HCT116 (cell line): Measurements from ENCODE around the gene FRMPD4. TPM values are rescaled to one million over a fixed set of nuclear protein-coding genes. Genes with fewer than 3 reads are reported as not detected.

ENCODE experiments used
- ATAC-seq: fragments of 200-7000 bp; cut with Tn5 transposase; 2 replicates; pipeline ENCODE4 v1.9.1; 2020; ENCODE audit warnings: mild to moderate bottlenecking, moderate library complexity
- BruUV-seq: library from RNA; stranded (reverse); fragments of 400-500 nt; replicated peaks from 2 replicates; lab custom pipeline; 2021; lab: Mats Ljungman, UMichigan
- CTCF ChIA-PET: fragments of 300-600 bp; sonication (Branson Sonifier 250); formaldehyde crosslinking; loops from one replicate; lab custom pipeline; 2021; ENCODE audit warnings: antibody characterized with exemption; lab: Charles Lee
- POLR2A ChIA-PET: fragments of 300-600, 350-600 bp; sonication (Branson Sonifier 250); formaldehyde crosslinking; loops from one replicate; lab custom pipeline; 2021; ENCODE audit warnings: antibody characterized with exemption; lab: Charles Lee
- RAD21 ChIA-PET, 2 experiments: fragments of 300-600 bp; sonication (Branson Sonifier 250); formaldehyde crosslinking; loops; one replicate each; lab custom pipeline; 2023; ENCODE audit warnings: low total read pairs in 2 of 2; ENCODE audit not compliant: uncharacterized antibody in 2 of 2, unreplicated experiment in 2 of 2, low non-redundant PET in 1 of 2; lab: Charles Lee
- DNase-seq: peaks from one replicate; pipeline ENCODE4 v3.0.0-alpha.2; 2010; ENCODE audit warnings: low read depth, low spot score
- H2AFZ ChIP-seq: fragments of 200-600 bp; shearing (Covaris generic), sonication (generic); 2 replicates; pipeline ENCODE4 v1.6.1; 2017; ENCODE audit warnings: low read depth, mixed run types, mixed read lengths, antibody characterized with exemption, low read length; ENCODE audit not compliant: poor library complexity, severe bottlenecking
- H3K27ac ChIP-seq: 2 replicates; pipeline ENCODE4 v1.5.1; 2012; ENCODE audit warnings: low read depth, low read length
- H3K27me3 ChIP-seq: fragments of 200-600 bp; sonication (generic); 2 replicates; pipeline ENCODE4 v1.6.1; 2016; ENCODE audit warnings: mixed run types, low read length, mixed read lengths; ENCODE audit not compliant: insufficient read depth
- H3K36me3 ChIP-seq, 2 experiments: fragments of 200-500 bp in 1 of 2; fragments of 200-600 bp in 1 of 2; sonication (Bioruptor generic) in 1 of 2; sonication (generic) in 1 of 2; 2 replicates each; pipeline versions ENCODE4 v1.5.1 to v1.6.1; 2014 to 2016; ENCODE audit warnings: low read length in 2 of 2, inconsistent platforms in 1 of 2, mixed read lengths in 1 of 2, mixed run types in 1 of 2; ENCODE audit not compliant: insufficient read depth in 2 of 2, control insufficient read depth in 1 of 2
- H3K4me1 ChIP-seq, 2 experiments: fragments of 200-600 bp in 1 of 2; sonication (generic) in 1 of 2; 2 replicates each; pipeline versions ENCODE4 v1.5.1 to v1.6.1; 2012 to 2017; ENCODE audit warnings: low read length in 2 of 2, inconsistent platforms in 1 of 2, mild to moderate bottlenecking in 1 of 2, mixed read lengths in 1 of 2, mixed run types in 1 of 2, moderate library complexity in 1 of 2; ENCODE audit not compliant: insufficient read depth in 2 of 2, control insufficient read depth in 1 of 2
- H3K4me2 ChIP-seq: fragments of 200-600 bp; sonication (generic); 2 replicates; pipeline ENCODE4 v1.6.1; 2017; ENCODE audit warnings: mixed run types, low read length, mixed read lengths
- H3K4me3 ChIP-seq, 2 experiments: fragments of 200-600 bp in 1 of 2; sonication (generic) in 1 of 2; replicated peaks in 1 of 2; 2 replicates each; pipeline ENCODE4 v1.5.1; 2011 to 2016; ENCODE audit warnings: low read length in 2 of 2, control low read depth in 1 of 2, low read depth in 1 of 2, mild to moderate bottlenecking in 1 of 2, mixed read lengths in 1 of 2, mixed run types in 1 of 2
- H3K79me2 ChIP-seq: fragments of 200-600 bp; sonication (generic); 2 replicates; pipeline ENCODE4 v1.6.1; 2017; ENCODE audit warnings: mild to moderate bottlenecking, mixed run types, low read length, moderate library complexity, mixed read lengths; ENCODE audit not compliant: insufficient read depth
- H3K9ac ChIP-seq: fragments of 200-600 bp; sonication (generic); 2 replicates; pipeline ENCODE4 v1.6.1; 2016; ENCODE audit warnings: low read length, mixed read lengths
- H3K9me2 ChIP-seq: fragments of 200-600 bp; sonication (generic), shearing (Covaris generic); 2 replicates; pipeline ENCODE4 v1.6.1; 2017; ENCODE audit warnings: mixed run types, mild to moderate bottlenecking, moderate library complexity; ENCODE audit not compliant: insufficient read depth
- H3K9me3 ChIP-seq, 2 experiments: fragments of 200-500 bp in 1 of 2; fragments of 200-600 bp in 1 of 2; sonication (Bioruptor generic) in 1 of 2; sonication (generic) in 1 of 2; 2 replicates each; pipeline ENCODE4 v1.6.1; 2014 to 2017; ENCODE audit warnings: low read length in 2 of 2, mixed read lengths in 2 of 2, inconsistent platforms in 1 of 2, low read depth in 1 of 2, mild to moderate bottlenecking in 1 of 2, mixed run types in 1 of 2, moderate library complexity in 1 of 2; ENCODE audit not compliant: control insufficient read depth in 1 of 2, insufficient read depth in 1 of 2
- H4K20me1 ChIP-seq: fragments of 200-600 bp; sonication (generic), shearing (Covaris generic); 2 replicates; pipeline ENCODE4 v1.6.1; 2017; ENCODE audit warnings: mixed run types, mild to moderate bottlenecking, moderate library complexity; ENCODE audit not compliant: insufficient read depth
- ATF3 ChIP-seq: IDR thresholded peaks from 2 replicates; pipeline ENCODE4 v1.6.1; 2012
- CBX3 ChIP-seq: IDR thresholded peaks from 2 replicates; pipeline ENCODE4 v1.6.1; 2012; ENCODE audit warnings: low read depth
- EGR1 ChIP-seq: IDR thresholded peaks from 2 replicates; pipeline ENCODE4 v1.6.1; 2012; ENCODE audit warnings: low read depth
- ELF1 ChIP-seq: IDR thresholded peaks from 2 replicates; pipeline ENCODE4 v1.6.1; 2012; ENCODE audit warnings: low read depth, borderline replicate concordance
- EZH2 ChIP-seq: fragments of 200-600 bp; sonication (generic); IDR thresholded peaks from 2 replicates; pipeline ENCODE4 v1.6.1; 2017; ENCODE audit warnings: antibody characterized with exemption, mixed run types
- EZH2phosphoT487 ChIP-seq: fragments of 200-600 bp; IDR thresholded peaks from 2 replicates; pipeline ENCODE4 v1.6.1; 2018; ENCODE audit warnings: antibody characterized with exemption, borderline replicate concordance
- FOSL1 ChIP-seq: IDR thresholded peaks from 2 replicates; pipeline ENCODE4 v1.6.1; 2012; ENCODE audit warnings: low read depth
- JUND ChIP-seq: IDR thresholded peaks from 2 replicates; pipeline ENCODE4 v1.6.1; 2012
- POLR2A ChIP-seq: IDR thresholded peaks from 2 replicates; pipeline ENCODE4 v1.7.0; 2011; ENCODE audit warnings: borderline replicate concordance; ENCODE audit not compliant: insufficient read depth, insufficient read length; ENCODE audit errors: extremely low read depth
- POLR2AphosphoS5 ChIP-seq: IDR thresholded peaks from 2 replicates; pipeline ENCODE4 v1.6.1; 2011; ENCODE audit warnings: mild to moderate bottlenecking, low read depth, low read length, moderate library complexity
- RAD21 ChIP-seq: IDR thresholded peaks from 2 replicates; pipeline ENCODE4 v1.6.1; 2012; ENCODE audit warnings: low read depth, mild to moderate bottlenecking
- SRF ChIP-seq: IDR thresholded peaks from 2 replicates; pipeline ENCODE4 v1.6.1; 2012; ENCODE audit warnings: low read depth
- TCF7L2 ChIP-seq: IDR thresholded peaks from 2 replicates; pipeline ENCODE4 v1.7.0; 2011; ENCODE audit warnings: borderline replicate concordance, inconsistent platforms; ENCODE audit not compliant: insufficient read depth, insufficient read length; ENCODE audit errors: extremely low read depth
- YY1 ChIP-seq: IDR thresholded peaks from 2 replicates; pipeline ENCODE4 v1.6.1; 2011; ENCODE audit warnings: low read length, low read depth, moderate library complexity, mild to moderate bottlenecking; ENCODE audit not compliant: insufficient replicate concordance; ENCODE audit errors: extremely low read depth
- ZFX ChIP-seq: fragments of 450-650 bp; IDR thresholded peaks from 2 replicates; pipeline ENCODE4 v1.6.1; 2017
- intact Hi-C: fragments of 100-400 bp; cut with micrococcal nuclease; formaldehyde crosslinking; loops from 2 replicates; pipeline ENCODE4 v1.10.0; 2022
- total RNA-seq: library from RNA; stranded (reverse); gene quantifications from one replicate; pipeline ENCODE4 v1.2.1, GENCODE V29; 2021; ENCODE audit not compliant: unreplicated experiment

The FRMPD4 gene
- total RNA-seq, 1 experiment from 2014 or later, result not detected

DNA sequence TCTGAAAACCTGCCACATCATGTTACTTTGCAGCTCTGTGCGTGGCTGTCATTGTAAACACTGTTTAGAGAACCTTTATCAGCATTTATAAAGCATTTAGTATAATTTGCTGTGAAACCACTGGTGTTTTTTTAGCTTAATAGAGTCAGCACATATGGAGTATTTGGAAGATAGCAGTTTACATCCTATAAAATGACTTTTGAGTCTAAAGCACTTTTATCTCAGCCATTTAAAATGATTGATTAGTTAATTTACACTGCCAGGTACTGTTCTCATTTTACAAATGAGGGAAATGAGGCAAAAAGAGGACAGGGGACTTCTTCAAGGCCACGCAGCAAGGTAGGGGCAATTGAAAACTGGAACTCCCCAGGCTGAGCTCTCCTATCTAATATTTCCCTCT, 181.7 kb downstream of the FRMPD4 start:
- POLR2A ChIA-PET, result no interaction called here
- Histone ChIP-seq H3K4me1 (no peaks in the 10 kb centered on the region), H3K9ac (no peak overlapping the region), H3K27ac (no peak overlapping the region), H3K9me3 (no peaks in the 10 kb centered on the region), H3K79me2 (no peaks in the 10 kb centered on the region), H4K20me1 (no peaks in the 10 kb centered on the region), H3K4me3 (no peak overlapping the region), H3K4me2 (no peak overlapping the region), H3K9me2 (no peaks in the 10 kb centered on the region), H3K27me3 (no peaks in the 10 kb centered on the region), H3K36me3 (no peaks in the 10 kb centered on the region), H2AFZ (no peak overlapping the region)
- BruUV-seq, result no TSS peak
- ATAC-seq (no peak), DNase-seq (no peak)
- intact Hi-C loops, result no loop called here
- RAD21 ChIA-PET, result no interaction called here
- CTCF ChIA-PET, result no interaction called here
- TF ChIP-seq ATF3 (no peak), JUND (no peak), SRF (no peak), EGR1 (no peak), POLR2A (no peak), FOSL1 (no peak)

DNA sequence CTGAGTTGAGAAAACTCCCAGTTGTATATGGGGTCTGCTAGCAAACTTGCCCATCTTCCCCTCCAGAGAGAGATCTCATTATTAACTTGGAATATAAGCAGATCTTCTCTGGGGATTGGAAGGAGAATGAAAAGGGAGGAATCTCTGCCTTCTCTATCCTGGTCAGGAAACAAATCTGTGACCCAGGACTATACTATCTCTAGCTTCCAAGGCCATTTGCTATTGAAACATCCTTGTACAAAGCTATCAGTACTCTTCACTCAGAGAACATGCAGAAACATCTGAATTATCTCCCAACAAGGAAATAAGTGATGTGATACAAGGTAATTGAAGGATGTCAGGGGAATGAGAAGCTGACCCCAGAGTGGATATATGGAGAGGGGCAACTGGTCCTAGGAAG, 183.8 kb downstream of the FRMPD4 start:
- H3K36me3 ChIP-seq, result no peaks in the 10 kb centered on the region
- H3K79me2 ChIP-seq, result no peaks in the 10 kb centered on the region
- no peak for TF ChIP-seq EZH2
- TF ChIP-seq JUND, result no peak
- TF ChIP-seq ZFX, result no peak
- TF ChIP-seq SRF, result no peak
- TF ChIP-seq TCF7L2, result no peak
- TF ChIP-seq FOSL1, result no peak
- no peak for TF ChIP-seq POLR2AphosphoS5
- TF ChIP-seq ELF1, result no peak
- TF ChIP-seq YY1, result no peak
- TF ChIP-seq CBX3, result no peak
- no peak for TF ChIP-seq RAD21
- TF ChIP-seq EGR1, result no peak
- TF ChIP-seq EZH2phosphoT487, result no peak
- intact Hi-C loops, result no loop called here
- ChIA-PET CTCF (no interaction called here), POLR2A (no interaction called here), RAD21 (no interaction called here)
- H3K27ac ChIP-seq, result no peak overlapping the region
- no peak overlapping the region for H3K4me2 ChIP-seq
- DNase-seq (no peak), ATAC-seq (no peak)
- no peaks in the 10 kb centered on the region for H3K27me3 ChIP-seq
- no peaks in the 10 kb centered on the region for H3K4me1 ChIP-seq
- H3K9me2 ChIP-seq, result no peaks in the 10 kb centered on the region
- H4K20me1 ChIP-seq, result no peaks in the 10 kb centered on the region
- BruUV-seq, result no TSS peak
- no peak overlapping the region for H3K4me3 ChIP-seq
- H3K9me3 ChIP-seq, result no peaks in the 10 kb centered on the region
- no peak overlapping the region for H2AFZ ChIP-seq
- H3K9ac ChIP-seq, result no peak overlapping the region
